Liver (tissue), 9 donors: ENCODE results near the gene LRIT2. TPM values are rescaled to one million over a fixed set of nuclear protein-coding genes. Genes with fewer than 3 reads are reported as not detected.

Experiments
- DNase-seq: peaks from one replicate; pipeline ENCODE4 v3.0.0-alpha.2; 2017; ENCODE audit warnings: low spot score
- H3K27ac ChIP-seq, 2 donors: one replicate each; pipeline ENCODE4 v1.7.0; 2013; ENCODE audit warnings: inconsistent platforms in 2 of 2, low read length in 2 of 2, control low read depth in 1 of 2, low read depth in 1 of 2, mild to moderate bottlenecking in 1 of 2
- H3K27me3 ChIP-seq, 4 donors: one replicate each; pipeline versions ENCODE4 v1.6.1 to v1.7.0; 2013; ENCODE audit warnings: low read length in 3 of 4, inconsistent platforms in 1 of 4, mild to moderate bottlenecking in 1 of 4, moderate library complexity in 1 of 4; ENCODE audit not compliant: control insufficient read depth in 4 of 4, insufficient read depth in 4 of 4
- H3K36me3 ChIP-seq, 4 donors: one replicate each; pipeline versions ENCODE4 v1.6.1 to v1.7.0; 2013; ENCODE audit warnings: low read length in 3 of 4, mild to moderate bottlenecking in 3 of 4, low read depth in 1 of 4, moderate library complexity in 1 of 4; ENCODE audit not compliant: control insufficient read depth in 4 of 4, insufficient read depth in 3 of 4
- H3K4me1 ChIP-seq, 4 donors: one replicate each; pipeline versions ENCODE4 v1.6.1 to v1.7.0; 2013; ENCODE audit warnings: low read length in 3 of 4, mild to moderate bottlenecking in 3 of 4, moderate library complexity in 1 of 4; ENCODE audit not compliant: control insufficient read depth in 4 of 4, insufficient read depth in 4 of 4
- H3K4me3 ChIP-seq, 3 donors: one replicate each; pipeline versions ENCODE4 v1.6.1 to v1.7.0; 2013; ENCODE audit warnings: low read length in 3 of 3, control low read depth in 1 of 3, low read depth in 1 of 3, mild to moderate bottlenecking in 1 of 3
- H3K9ac ChIP-seq, 2 donors: one replicate each; pipeline ENCODE4 v1.7.0; 2013; ENCODE audit warnings: low read length in 2 of 2, mild to moderate bottlenecking in 2 of 2, moderate library complexity in 2 of 2, control low read depth in 1 of 2, low read depth in 1 of 2
- H3K9me3 ChIP-seq, 4 donors: one replicate each; pipeline versions ENCODE4 v1.6.1 to v1.7.0; 2013; ENCODE audit warnings: low read length in 3 of 4; ENCODE audit not compliant: control insufficient read depth in 4 of 4
- CTCF ChIP-seq: fragments of 150-350 bp; IDR thresholded peaks from 2 replicates; pipeline ENCODE4 v1.5.1; 2017; ENCODE audit warnings: improper control_type of control experiment, low read depth, low read length; ENCODE audit not compliant: missing input control
- EGR1 ChIP-seq, 2 donors: IDR thresholded peaks; 2 replicates each; pipeline ENCODE4 v1.6.1; 2016 to 2018; ENCODE audit warnings: antibody characterized with exemption in 2 of 2, low read depth in 2 of 2
- FOXA2 ChIP-seq: IDR thresholded peaks from 2 replicates; pipeline ENCODE4 v1.6.1; 2016; ENCODE audit warnings: antibody characterized with exemption
- GABPA ChIP-seq, 2 donors: IDR thresholded peaks in 1 of 2; conservative IDR thresholded peaks in 1 of 2; 2 replicates each; pipeline ENCODE4 v1.6.1; 2016; ENCODE audit warnings: antibody characterized with exemption in 2 of 2, mild to moderate bottlenecking in 1 of 2, moderate library complexity in 1 of 2
- HNF4A ChIP-seq, 2 donors: conservative IDR thresholded peaks; 2 replicates each; pipeline ENCODE4 v1.6.1; 2016; ENCODE audit warnings: antibody characterized with exemption in 2 of 2, mild to moderate bottlenecking in 2 of 2
- HNF4G ChIP-seq: IDR thresholded peaks from 2 replicates; pipeline ENCODE4 v1.6.1; 2016; ENCODE audit warnings: antibody characterized with exemption
- JUND ChIP-seq, 2 donors: IDR thresholded peaks; 2 replicates each; pipeline ENCODE4 v1.6.1; 2016; ENCODE audit warnings: antibody characterized with exemption in 2 of 2
- MAX ChIP-seq: IDR thresholded peaks from 2 replicates; pipeline ENCODE4 v1.6.1; 2016; ENCODE audit warnings: antibody characterized with exemption
- NR2F2 ChIP-seq: IDR thresholded peaks from 2 replicates; pipeline ENCODE4 v1.6.1; 2016; ENCODE audit warnings: antibody characterized with exemption
- RAD21 ChIP-seq, 2 donors: IDR thresholded peaks; 2 replicates each; pipeline ENCODE4 v1.6.1; 2016; ENCODE audit warnings: antibody characterized with exemption in 2 of 2, mild to moderate bottlenecking in 2 of 2
- REST ChIP-seq: IDR thresholded peaks from 2 replicates; pipeline ENCODE4 v1.6.1; 2016; ENCODE audit warnings: antibody characterized with exemption, mild to moderate bottlenecking
- RXRA ChIP-seq, 2 donors: IDR thresholded peaks; 2 replicates each; pipeline ENCODE4 v1.6.1; 2017 to 2018; ENCODE audit warnings: antibody characterized with exemption in 2 of 2, mild to moderate bottlenecking in 1 of 2
- SP1 ChIP-seq: IDR thresholded peaks from 2 replicates; pipeline ENCODE4 v1.6.1; 2018; ENCODE audit warnings: antibody characterized with exemption, mild to moderate bottlenecking
- TAF1 ChIP-seq: conservative IDR thresholded peaks from 2 replicates; pipeline ENCODE4 v1.6.1; 2016; ENCODE audit warnings: antibody characterized with exemption, mild to moderate bottlenecking
- YY1 ChIP-seq: IDR thresholded peaks from 2 replicates; pipeline ENCODE4 v1.6.1; 2016; ENCODE audit warnings: antibody characterized with exemption, mild to moderate bottlenecking
- ZBTB33 ChIP-seq: IDR thresholded peaks from 2 replicates; pipeline ENCODE4 v1.6.1; 2016; ENCODE audit warnings: antibody characterized with exemption
- WGBS: extraction: QIAGEN DNeasy Blood & Tissue Kit; methylation state at CpG from one replicate; pipeline ENCODE4 v1.1.7; 2013; 5-methylcytosine and 5-hydroxymethylcytosine counted together
- polyA plus RNA-seq, 2 donors: library from polyadenylated mRNA; stranded (reverse) in 1 of 2; unstranded in 1 of 2; fragments of 200-250 nt in 1 of 2; fragments of >200 nt in 1 of 2; fragmentation: Nextera tagmentation in 1 of 2; extraction: Ambion mirVana in 1 of 2; gene quantifications; one replicate each; pipeline versions ENCODE4 v1.2.1 to v1.2.3, GENCODE V29; 2013 to 2015
- total RNA-seq, 2 donors: library from RNA; depleted of rRNA; stranded (reverse); fragments of >200 nt; gene quantifications; one replicate each; pipeline ENCODE4 v1.2.3, GENCODE V29; 2014
- donor health status: healthy.
- donor health status: healthy.
- donor health status: healthy.
- donor health status: healthy.
- donor health status: healthy.

LRIT2 gene
- total RNA-seq (not detected), polyA plus RNA-seq (not detected)

- no peak within 1 kb of the TSS for H3K4me3 ChIP-seq
- H3K9me3 ChIP-seq, result no peaks in the 10 kb centered on the region
- H3K4me1 ChIP-seq, result no peaks in the 10 kb centered on the region
- peaks cover 0 to 12% (median 3%) of the 10 kb centered on the region in 4 donors for H3K27me3 ChIP-seq
- DNase-seq, result no peak
- TF ChIP-seq RXRA (IDR thresholded peaks at IDR 0.05) (no peak), FOXA2 (no peak), MAX (no peak), NR2F2 (no peak), ZBTB33 (no peak)
- no peak within 1 kb of the TSS for H3K27ac ChIP-seq
- no peaks in the 10 kb centered on the region for H3K36me3 ChIP-seq
- WGBS, result 59% methylated on average over 6 of the region's 6 CpGs
- no peak within 1 kb of the TSS for H3K9ac ChIP-seq
Observed at GRCh38 chr10:84225427-84226173, at the start of gene LRIT2. Gene LRIT2 (minus strand): TSS chr10:84225544. CDS start chr10:84225520, 24 bp downstream.

- DNase-seq, result no peak
- Histone ChIP-seq H3K9me3 (no peaks in the 10 kb centered on the region), H3K4me3 (no peak overlapping the region), H3K27ac (no peak overlapping the region), H3K4me1 (no peaks in the 10 kb centered on the region), H3K36me3 (no peaks in the 10 kb centered on the region), H3K9ac (no peak overlapping the region), H3K27me3 (peaks cover 0 to 3% (median 1%) of the 10 kb centered on the region in 4 donors)
- TF ChIP-seq HNF4A (conservative IDR thresholded peaks at IDR 0.05) (no peak), MAX (no peak), JUND (IDR thresholded peaks at IDR 0.05) (no peak), REST (no peak), EGR1 (IDR thresholded peaks at IDR 0.05; ENCODE audit: low read depth in 2 of 2) (no peak), RAD21 (IDR thresholded peaks at IDR 0.05) (no peak), FOXA2 (no peak), NR2F2 (no peak), ZBTB33 (no peak), YY1 (no peak), HNF4G (no peak), CTCF (no peak), SP1 (no peak), GABPA (IDR thresholded peaks at IDR 0.05 in 1 of 2, conservative IDR thresholded peaks at IDR 0.05 in 1 of 2) (no peak), TAF1 (no peak)
- 54% methylated on average over 1 of the region's 1 CpG for WGBS
Observed at GRCh38 chr10:84270708-84271107, 45.4 kb upstream of the LRIT2 start.
